Gastrocnemius medialis (tissue), 4 donors: ENCODE results near the gene CLCN2. TPM values are rescaled to one million over a fixed set of nuclear protein-coding genes. Genes with fewer than 3 reads are reported as not detected.

ENCODE experiments used
- ATAC-seq, 2 donors: fragments of 150-250 bp; one replicate each; pipeline ENCODE4 v1.9.1; 2016
- DNase-seq, 2 donors: peaks; one replicate each; pipeline ENCODE4 v3.0.0-alpha.2; 2019
- H3K27ac ChIP-seq, 4 donors: fragments of 200-600 bp; sonication (generic); 1 replicate in 1 of 4; 2 replicates in 3 of 4; pipeline ENCODE4 v1.5.1; 2016 to 2018; ENCODE audit warnings: mild to moderate bottlenecking in 2 of 4, moderate library complexity in 1 of 4
- H3K27me3 ChIP-seq, 3 donors: fragments of 200-600 bp; sonication (generic) in 2 of 3; 1 replicate in 1 of 3; 2 replicates in 2 of 3; pipeline versions ENCODE4 v1.5.1 to v1.6.0; 2016 to 2019; ENCODE audit warnings: mild to moderate bottlenecking in 1 of 3, moderate library complexity in 1 of 3
- H3K36me3 ChIP-seq, 2 donors: fragments of 200-600 bp; sonication (generic) in 1 of 2; one replicate each; pipeline ENCODE4 v1.5.1; 2017 to 2018
- H3K4me1 ChIP-seq, 2 donors: fragments of 200-600 bp; sonication (generic) in 1 of 2; one replicate each; pipeline ENCODE4 v1.5.1; 2016 to 2017; ENCODE audit warnings: mild to moderate bottlenecking in 2 of 2
- H3K4me3 ChIP-seq, 4 donors: fragments of 200-600 bp; sonication (generic) in 3 of 4; 1 replicate in 1 of 4; 2 replicates in 3 of 4; pipeline ENCODE4 v1.5.1; 2016 to 2019; ENCODE audit warnings: mild to moderate bottlenecking in 2 of 4
- H3K9me3 ChIP-seq, 3 donors: fragments of 200-600 bp; sonication (generic) in 2 of 3; 1 replicate in 1 of 3; 2 replicates in 2 of 3; pipeline ENCODE4 v1.5.1; 2016 to 2019
- CTCF ChIP-seq, 5 experiments: fragments of 450-650 bp in 3 of 5; fragments of 200-600 bp in 2 of 5; sonication (generic) in 2 of 5; IDR thresholded peaks in 4 of 5; conservative IDR thresholded peaks in 1 of 5; 1 replicate in 4 of 5; 2 replicates in 1 of 5; pipeline ENCODE4 v1.5.1; 2016 to 2019; ENCODE audit warnings: antibody characterized with exemption in 5 of 5, mild to moderate bottlenecking in 3 of 5, moderate library complexity in 3 of 5
- POLR2A ChIP-seq, 2 donors: fragments of 450-650 bp; IDR thresholded peaks; one replicate each; pipeline ENCODE4 v1.6.1; 2017; ENCODE audit warnings: antibody characterized with exemption in 2 of 2, mild to moderate bottlenecking in 2 of 2, moderate library complexity in 2 of 2
- in situ Hi-C, 4 donors: fragments of 200-750 bp; cut with MboI; loops; one replicate each; pipeline versions ENCODE4 v1.15.0 to v1.8.0; 2017; ENCODE audit warnings: low sequenced_read_pairs in 4 of 4
- intact Hi-C: fragments of 100-400 bp; cut with DNase I; formaldehyde crosslinking; loops from one replicate; pipeline ENCODE4 v1.15.1; 2023; ENCODE audit warnings: low total_unique reads
- total RNA-seq, 4 donors: library from RNA; depleted of rRNA; stranded (reverse); fragments of >200 nt; gene quantifications; one replicate each; pipeline versions ENCODE4 v1.1.0 to v1.2.3, GENCODE V29; 2016

CLCN2 gene
- total RNA-seq, 4 donors from 2014 or later: 0.62 to 1.2 (median 0.92) TPM

DNA sequence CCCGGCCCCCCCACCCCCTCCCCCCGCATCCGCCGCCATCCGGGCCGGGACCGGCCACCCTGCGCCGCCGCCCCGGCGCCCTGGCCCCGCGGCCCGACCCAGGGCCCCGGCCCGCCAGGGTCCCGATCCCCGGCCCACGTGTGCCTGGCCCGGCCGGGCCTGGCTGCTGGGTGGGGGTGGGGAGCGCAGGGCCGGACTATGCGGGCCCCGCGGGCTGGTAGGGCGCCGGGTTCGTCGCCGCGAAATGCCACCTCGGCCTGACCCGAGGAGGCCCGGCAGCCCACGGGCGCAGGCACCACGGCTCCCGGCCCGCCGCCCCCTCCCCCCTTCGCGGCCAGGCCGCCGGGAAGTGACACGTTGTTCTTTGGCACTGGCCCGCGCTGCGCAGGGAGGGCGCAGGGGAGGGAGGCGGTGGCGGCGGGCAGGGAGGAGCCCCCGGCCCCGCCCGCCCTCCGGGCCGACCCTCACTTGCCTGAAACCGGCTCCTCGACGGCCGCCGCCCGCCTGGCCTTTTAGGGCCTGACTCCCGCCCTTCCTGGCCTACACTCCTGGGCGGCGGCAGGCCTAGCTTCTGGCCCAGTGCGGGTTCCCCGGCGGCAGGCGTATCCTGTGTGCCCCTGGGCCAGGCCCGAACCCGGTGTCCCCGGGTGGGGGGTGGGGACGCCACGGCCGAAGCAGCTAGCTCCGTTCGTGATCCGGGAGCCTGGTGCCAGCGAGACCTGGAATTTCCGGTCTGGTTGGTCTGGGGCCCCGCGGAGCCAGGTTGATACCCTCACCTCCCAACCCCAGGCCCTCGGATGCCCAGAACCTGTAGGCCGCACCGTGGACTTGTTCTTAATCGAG lies 46.5 kb downstream of the CLCN2 start:
- Histone ChIP-seq H3K4me1 (peaks cover 44 to 51% of the 10 kb centered on the region in 2 donors), H3K27me3 (no peaks in the 10 kb centered on the region), H3K4me3 (peak overlapping the region; percentile 73 to 94 (median 90)), H3K9me3 (no peaks in the 10 kb centered on the region), H3K27ac (peak overlapping the region; percentile 92 to 100 (median 98)), H3K36me3 (peaks cover 0 to 14% of the 10 kb centered on the region in 2 donors)
- in situ Hi-C loops (loop anchor here in 2 of 4 donors (5.0 to 10.0 kb wide), 2 partner anchors 138 to 140 kb away; partner anchors contain the start of gene AP2M1 (in 1 of the 2)), intact Hi-C loops (loop anchor here (1.0 to 10.0 kb wide), 8 partner anchors 16 to 1520 kb away; partner anchors contain the start of genes ABCF3, ALG3, ATP11B and EEF1AKMT4)
- TF ChIP-seq CTCF (IDR thresholded peaks at IDR 0.05 in 4 of 5, conservative IDR thresholded peaks at IDR 0.05 in 1 of 5): no peak
- TF ChIP-seq POLR2A (IDR thresholded peaks at IDR 0.05): peak; percentile 85 to 90
- DNase-seq: peak; percentile 81 to 84
- peak; percentile 63 to 69 for ATAC-seq

DNA sequence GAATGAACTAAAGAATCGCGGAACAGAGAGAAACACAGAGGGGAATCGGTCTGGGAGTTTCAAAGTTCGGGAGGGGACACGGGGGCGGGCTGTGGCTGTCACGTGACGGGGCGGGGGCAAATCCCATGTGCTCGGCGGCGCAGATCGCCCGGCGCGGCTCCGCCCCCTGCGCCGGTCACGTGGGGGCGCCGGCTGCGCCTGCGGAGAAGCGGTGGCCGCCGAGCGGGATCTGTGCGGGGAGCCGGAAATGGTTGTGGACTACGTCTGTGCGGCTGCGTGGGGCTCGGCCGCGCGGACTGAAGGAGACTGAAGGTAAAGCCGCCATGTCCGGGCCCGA lies 47.1 kb downstream of the CLCN2 start, which contains the start of gene EIF4G1:
Gene EIF4G1, plus strand, starts transcription at position 244 of the 337 bp plus-strand sequence. CDS start 1,191 bp downstream, outside the sequence.
- Histone ChIP-seq H3K36me3 (peaks cover 0 to 16% of the 10 kb centered on the region in 2 donors), H3K4me3 (peak within 1 kb of the TSS; percentile 73 to 94 (median 90)), H3K27me3 (no peaks in the 10 kb centered on the region), H3K9me3 (no peaks in the 10 kb centered on the region), H3K27ac (peak within 1 kb of the TSS; percentile 92 to 100 (median 98)), H3K4me1 (peaks cover 38 to 45% of the 10 kb centered on the region in 2 donors)
- intact Hi-C loops (loop anchor here (1.0 to 10.0 kb wide), 5 partner anchors 15 to 1520 kb away; partner anchors contain the start of genes ALG3, ATP11B, EEF1AKMT4 and FAM131A), in situ Hi-C loops (loop anchor here in 2 of 4 donors (5.0 to 10.0 kb wide), 2 partner anchors 137 to 140 kb away; partner anchors contain the start of gene AP2M1 (in 1 of the 2))
- TF ChIP-seq CTCF (IDR thresholded peaks at IDR 0.05 in 4 of 5, conservative IDR thresholded peaks at IDR 0.05 in 1 of 5) (no peak), POLR2A (IDR thresholded peaks at IDR 0.05) (peak; percentile 66 to 74)
- peak; percentile 94 for DNase-seq
- peak; percentile 76 to 84 for ATAC-seq

- intact Hi-C loops: loop anchor here (10.0 kb wide), 1 partner anchor 1517 kb away; the partner anchor contains the start of gene ATP11B
- Histone ChIP-seq H3K27ac (no peak overlapping the region), H3K36me3 (peaks cover 3 to 29% of the 10 kb centered on the region in 2 donors), H3K9me3 (no peaks in the 10 kb centered on the region), H3K4me3 (no peak overlapping the region), H3K4me1 (peaks cover 11 to 18% of the 10 kb centered on the region in 2 donors), H3K27me3 (no peaks in the 10 kb centered on the region)
- TF ChIP-seq CTCF (IDR thresholded peaks at IDR 0.05 in 4 of 5, conservative IDR thresholded peaks at IDR 0.05 in 1 of 5): no peak
- no peak for TF ChIP-seq POLR2A (IDR thresholded peaks at IDR 0.05)
- no peak for DNase-seq
- ATAC-seq: no peak
- in situ Hi-C loops: loop anchor here in 2 of 4 donors (5.0 to 10.0 kb wide), 2 partner anchors 134 to 137 kb away; partner anchors contain the start of gene AP2M1 (in 1 of the 2)
These were observed 49.8 kb downstream of the CLCN2 start for GRCh38 chr3:184311633-184312032.

GRCh38 chr3:184308744-184309143 lies 52.7 kb downstream of the CLCN2 start:
- Histone ChIP-seq H3K9me3 (no peaks in the 10 kb centered on the region), H3K4me3 (no peak overlapping the region), H3K4me1 (peaks cover under 1 to 2% of the 10 kb centered on the region in 2 donors), H3K36me3 (peaks cover 9 to 58% of the 10 kb centered on the region in 2 donors), H3K27me3 (no peaks in the 10 kb centered on the region), H3K27ac (no peak overlapping the region)
- in situ Hi-C loops (no loop called here), intact Hi-C loops (no loop called here)
- no peak for TF ChIP-seq CTCF (IDR thresholded peaks at IDR 0.05 in 4 of 5, conservative IDR thresholded peaks at IDR 0.05 in 1 of 5)
- TF ChIP-seq POLR2A (IDR thresholded peaks at IDR 0.05): no peak
- DNase-seq (no peak), ATAC-seq (no peak)
